HG03469 (cell line): ENCODE measurements around the gene AKAP13.

Experiments
- ATAC-seq: cut with Tn5 transposase; IDR thresholded peaks from one replicate; pipeline ENCODE4 v1.9.1; 2021; ENCODE audit warnings: mild to moderate bottlenecking, moderate library complexity, moderate number of reproducible peaks; ENCODE audit not compliant: unreplicated experiment

Gene AKAP13

DNA sequence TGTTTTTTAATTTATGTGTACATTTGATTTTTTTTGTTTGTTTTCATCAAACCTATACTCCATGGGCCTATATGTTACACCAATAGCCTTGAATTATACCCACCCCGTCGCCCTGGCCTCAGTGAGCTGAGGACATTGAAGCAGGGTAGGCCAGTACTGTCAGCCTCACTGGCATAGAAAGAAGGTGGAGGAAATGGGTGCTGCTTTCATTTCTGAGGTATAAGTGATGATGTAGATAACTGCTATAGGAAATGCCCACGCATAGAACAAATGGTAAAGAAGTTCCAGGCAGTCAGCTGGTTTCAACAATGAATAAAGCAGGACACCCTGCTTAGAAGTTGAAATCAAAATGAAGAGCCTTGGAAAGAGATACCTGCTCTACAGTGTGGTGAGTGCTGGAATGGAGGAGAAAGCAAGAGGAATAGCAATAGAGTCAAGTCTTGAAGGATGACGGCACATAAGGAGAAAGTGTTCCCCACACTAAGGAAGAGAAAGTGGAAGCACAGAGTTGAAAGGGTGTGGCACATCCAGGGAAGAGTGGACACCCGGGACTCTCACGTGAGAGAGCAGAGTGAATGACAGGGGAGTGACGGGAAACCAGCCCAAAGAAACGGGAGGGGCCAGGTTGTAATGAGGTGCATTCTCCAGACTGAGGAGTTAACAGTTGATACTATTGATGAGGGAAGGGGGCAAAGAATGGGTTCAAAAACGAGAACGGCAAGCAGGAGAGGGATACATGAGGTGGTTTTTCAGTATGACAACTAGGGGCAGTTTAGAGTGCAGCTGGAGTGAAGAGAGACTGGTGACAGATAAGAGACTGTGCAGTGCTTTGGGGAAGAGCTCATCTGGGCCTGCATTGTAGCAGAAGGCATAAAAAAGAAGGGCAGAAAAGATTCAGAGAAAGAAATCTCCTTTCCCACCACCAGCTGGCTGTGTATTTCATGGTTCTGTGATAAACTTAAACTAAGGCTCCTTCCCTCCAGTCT is 343.9 kb downstream of the AKAP13 start:
- ATAC-seq, result no peak

DNA sequence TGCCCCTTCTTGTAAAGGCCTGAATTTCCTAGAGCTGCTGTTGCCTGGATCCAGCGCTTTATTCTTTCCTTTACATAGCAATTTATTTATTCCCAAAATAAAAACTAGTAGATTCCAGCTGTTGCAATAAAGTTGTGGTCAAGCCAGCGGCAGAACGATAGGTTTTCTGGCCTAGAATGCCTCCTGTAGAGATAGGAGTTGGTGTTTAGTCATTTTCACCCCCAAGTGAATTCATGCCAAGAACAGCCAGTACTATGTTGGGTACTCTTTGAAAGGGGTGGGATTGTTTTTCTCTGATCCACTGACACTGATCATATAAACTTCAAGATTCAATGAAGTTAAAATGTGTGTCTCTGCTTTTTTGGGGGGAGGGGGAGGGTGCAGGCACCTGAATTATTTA is 344.6 kb downstream of the AKAP13 start:
- no peak for ATAC-seq

DNA sequence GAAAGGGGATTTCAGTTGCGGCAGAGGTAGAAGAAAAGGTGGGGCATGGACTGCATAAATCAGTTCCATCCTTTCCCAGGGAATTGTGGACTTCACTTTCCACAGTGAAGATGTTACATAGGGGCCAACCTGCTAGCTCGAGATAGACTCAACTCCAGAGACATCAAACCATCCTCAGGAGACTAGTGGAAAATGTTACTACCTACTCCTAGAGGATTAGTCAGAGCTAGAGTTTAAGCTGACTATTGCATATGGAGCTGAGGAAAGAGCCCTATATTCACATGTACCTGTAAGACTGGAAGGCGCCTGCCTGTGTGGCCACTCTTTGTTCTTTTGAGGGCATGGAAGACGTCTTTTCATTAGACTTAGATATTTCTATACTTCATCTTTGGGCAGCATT is 345.2 kb downstream of the AKAP13 start:
- ATAC-seq, result no peak

DNA sequence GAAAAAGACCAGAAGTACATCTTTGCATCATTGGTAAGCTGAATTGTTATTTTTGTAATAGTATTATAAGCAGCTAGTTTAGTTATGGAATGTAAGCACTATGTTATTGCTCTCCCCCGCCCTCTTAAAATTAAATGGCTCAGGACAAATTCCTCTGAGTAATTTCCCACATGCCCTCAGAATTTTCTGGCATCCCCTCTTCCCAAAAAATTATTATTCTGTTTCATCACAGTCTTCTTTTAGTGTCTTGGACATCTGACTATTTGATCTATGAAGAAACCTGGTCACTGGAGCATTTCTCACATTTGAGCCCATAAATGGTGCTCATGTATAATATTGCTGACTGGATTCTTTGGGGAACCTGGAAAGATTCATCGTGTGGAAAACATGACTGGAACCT is 346.1 kb downstream of the AKAP13 start:
- no peak for ATAC-seq

DNA sequence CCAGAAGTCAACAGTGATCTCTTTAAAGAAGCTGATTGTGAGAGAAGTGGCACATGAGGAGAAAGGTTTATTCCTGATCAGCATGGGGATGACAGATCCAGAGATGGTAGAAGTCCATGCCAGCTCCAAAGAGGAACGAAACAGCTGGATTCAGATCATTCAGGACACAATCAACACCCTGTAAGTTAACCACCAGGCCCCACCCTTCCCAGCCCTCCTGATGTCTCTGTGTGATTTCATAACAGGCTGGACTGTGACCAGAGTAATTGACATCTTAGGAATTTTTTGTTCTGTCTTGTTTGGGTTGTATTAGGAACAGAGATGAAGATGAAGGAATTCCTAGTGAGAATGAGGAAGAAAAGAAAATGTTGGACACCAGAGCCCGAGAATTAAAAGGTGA is 346.7 kb downstream of the AKAP13 start:
- ATAC-seq, result no peak

DNA sequence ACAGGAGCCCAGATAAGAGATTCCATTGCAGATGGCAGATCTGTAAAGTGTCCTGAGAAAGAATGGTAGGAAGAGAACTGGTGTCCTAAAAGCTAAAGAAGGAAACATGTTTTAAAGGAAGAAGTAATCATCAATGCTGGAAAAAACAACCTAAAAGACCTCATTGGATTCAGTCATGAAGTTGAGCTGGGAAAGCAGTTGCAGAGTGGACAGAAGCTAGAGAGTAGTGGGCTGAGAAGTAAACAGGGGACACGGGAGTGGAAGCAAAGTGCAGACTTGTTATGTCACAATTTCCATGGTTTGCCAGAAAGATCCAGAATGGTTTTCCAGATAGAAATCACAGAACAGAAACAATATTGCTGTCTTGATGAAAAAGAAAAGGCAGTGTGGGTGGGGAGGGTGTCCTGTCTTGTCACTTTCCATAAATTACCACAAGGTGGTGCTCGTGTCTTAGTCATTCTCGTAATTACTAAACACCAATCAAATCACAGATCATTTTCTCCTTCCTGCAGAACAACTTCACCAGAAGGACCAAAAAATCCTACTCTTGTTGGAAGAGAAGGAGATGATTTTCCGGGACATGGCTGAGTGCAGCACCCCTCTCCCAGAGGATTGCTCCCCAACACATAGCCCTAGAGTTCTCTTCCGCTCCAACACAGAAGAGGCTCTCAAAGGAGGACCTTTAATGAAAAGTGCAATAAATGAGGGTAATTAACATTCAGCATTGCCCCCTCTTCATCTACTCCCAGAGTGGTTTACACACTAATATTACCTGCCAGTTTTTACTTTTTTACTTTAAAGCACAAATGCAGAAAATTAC is 349.8 kb downstream of the AKAP13 start:
- peak; percentile 53 for ATAC-seq

DNA sequence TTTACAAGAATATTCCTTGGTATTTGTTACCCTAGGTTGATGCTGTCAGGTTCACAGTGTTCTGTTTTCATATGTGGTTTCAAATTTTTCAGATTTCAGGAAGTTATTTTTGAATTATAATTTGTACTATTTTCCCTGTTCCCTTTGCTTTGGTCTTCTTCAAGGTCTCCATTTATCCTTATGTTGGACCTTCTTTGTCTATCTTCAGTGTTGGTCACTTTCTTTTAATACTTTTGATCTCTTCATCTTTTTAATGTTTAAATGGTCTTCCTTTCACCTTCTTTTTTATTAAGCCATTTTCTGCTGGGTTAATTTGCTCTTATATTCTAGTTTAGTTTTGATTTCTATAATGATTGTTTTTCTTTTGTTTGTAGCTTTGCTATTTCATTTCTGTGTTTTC is 353.0 kb downstream of the AKAP13 start:
- no peak for ATAC-seq

DNA sequence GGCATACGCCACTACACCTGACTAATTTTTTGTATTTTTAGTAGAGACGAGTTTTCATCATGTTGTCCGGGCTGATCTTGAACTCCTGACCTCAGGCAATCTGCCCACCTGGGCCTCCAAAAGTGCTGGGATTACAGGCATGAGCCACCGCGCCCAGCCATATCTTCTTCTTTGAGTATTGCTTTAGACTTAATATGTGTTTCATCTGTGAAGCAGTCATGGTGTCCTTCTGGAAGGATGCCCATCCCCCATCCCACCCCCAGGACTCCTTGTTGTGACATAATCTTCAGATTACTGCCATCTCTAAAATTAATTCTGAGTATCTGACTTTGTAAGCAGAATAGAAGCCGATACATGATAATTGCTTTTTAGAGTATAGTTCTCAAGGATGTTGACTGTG is 356.7 kb downstream of the AKAP13 start:
- no peak for ATAC-seq

DNA sequence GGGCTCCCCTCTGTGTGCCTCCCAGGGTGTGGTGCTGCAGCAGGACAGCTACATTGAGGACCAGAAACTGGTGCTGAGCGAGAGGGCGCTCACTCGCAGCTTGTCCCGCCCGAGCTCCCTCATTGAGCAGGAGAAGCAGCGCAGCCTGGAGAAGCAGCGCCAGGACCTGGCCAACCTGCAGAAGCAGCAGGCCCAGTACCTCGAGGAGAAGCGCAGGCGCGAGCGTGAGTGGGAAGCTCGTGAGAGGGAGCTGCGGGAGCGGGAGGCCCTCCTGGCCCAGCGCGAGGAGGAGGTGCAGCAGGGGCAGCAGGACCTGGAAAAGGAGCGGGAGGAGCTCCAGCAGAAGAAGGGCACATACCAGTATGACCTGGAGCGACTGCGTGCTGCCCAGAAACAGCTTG is 360.6 kb downstream of the AKAP13 start:
- ATAC-seq, result no peak

DNA sequence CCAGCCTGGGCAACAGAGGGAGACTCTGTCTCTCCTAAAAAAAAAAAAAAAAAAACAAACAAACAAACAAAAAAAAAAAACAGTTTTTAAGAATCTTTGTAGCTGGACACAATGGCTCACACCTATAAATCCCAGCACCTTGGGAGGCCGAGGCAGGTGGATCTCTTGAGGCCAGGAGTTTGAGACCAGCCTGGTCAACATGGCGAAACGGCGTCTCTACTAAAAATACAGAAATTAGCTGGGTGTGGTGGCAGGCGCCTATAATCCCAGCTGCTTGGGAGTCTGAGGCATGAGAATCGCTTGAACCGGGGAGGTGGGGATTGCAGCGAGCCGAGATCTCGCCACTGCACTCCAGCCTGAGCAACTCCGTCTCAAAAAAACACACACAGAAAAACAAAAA is 361.3 kb downstream of the AKAP13 start:
- ATAC-seq, result no peak

DNA sequence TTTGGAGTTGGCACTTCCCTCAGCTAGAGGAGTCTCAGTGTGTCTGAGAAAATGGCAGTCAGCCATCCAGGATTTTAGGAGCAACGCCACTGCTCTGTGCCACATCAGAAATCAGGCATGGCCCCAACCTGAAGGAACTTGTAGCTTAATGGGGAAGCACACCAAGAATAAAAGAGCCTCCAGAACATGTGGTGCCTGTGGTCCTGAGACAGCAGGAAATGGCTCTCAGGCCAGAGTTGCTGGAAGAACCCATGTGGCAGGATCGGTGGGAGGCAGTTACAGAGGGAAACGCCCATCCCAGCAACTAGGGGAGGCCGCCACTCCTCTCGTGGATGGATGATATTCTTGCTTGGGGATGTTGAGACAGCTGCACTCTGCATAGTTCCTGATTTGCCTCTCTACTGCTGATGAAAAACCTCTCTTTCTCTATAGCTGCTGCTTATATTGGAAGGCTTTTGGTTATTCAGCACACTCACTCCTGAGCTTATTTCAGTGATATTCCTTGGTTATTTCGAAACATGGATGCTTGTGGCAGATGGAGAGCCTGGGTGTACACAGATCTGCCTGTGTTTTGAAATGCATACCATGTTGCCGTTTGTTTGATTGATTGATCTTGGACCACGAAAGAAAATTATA is 361.9 kb downstream of the AKAP13 start:
- ATAC-seq, result no peak

DNA sequence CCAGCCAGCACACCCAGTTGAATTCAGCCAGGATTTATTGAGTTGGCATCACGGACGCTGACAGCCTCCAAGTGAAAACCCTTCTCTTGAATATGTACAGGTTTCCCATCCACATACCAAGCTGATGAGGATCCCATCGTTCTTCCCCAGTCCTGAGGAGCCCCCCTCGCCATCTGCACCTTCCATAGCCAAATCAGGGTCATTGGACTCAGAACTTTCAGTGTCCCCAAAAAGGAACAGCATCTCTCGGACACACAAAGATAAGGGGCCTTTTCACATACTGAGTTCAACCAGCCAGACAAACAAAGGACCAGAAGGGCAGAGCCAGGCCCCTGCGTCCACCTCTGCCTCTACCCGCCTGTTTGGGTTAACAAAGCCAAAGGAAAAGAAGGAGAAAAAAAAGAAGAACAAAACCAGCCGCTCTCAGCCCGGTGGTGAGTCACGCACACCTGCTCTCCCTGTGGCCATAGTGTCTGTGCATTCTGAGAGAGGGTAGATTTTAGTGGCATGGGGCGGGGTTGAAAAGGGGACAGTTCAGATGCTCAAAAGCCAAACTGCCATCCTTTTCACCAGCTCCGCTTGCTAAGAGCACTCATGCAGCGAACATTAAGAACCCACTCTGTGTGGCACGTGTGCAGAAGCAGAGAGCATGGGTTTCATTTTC is 363.1 kb downstream of the AKAP13 start:
- no peak for ATAC-seq

DNA sequence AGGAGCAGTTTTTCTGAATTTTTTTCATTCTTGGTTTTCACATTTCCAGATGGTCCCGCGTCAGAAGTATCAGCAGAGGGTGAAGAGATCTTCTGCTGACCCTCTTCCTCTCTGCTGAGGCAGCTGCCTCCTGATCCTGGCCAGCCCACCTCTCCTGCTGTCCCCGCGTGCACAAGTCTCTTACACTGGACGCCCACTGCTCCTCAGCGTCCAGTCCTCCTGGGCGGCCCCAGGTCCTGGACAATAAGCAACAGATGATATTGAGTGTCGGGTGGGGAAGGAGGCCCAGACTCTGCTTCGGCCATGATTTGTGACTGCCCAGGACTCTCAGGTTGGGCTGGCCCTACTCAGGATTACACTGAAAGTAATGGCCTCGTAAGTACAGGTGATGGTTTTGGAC is 364.2 kb downstream of the AKAP13 start:
- no peak for ATAC-seq

DNA sequence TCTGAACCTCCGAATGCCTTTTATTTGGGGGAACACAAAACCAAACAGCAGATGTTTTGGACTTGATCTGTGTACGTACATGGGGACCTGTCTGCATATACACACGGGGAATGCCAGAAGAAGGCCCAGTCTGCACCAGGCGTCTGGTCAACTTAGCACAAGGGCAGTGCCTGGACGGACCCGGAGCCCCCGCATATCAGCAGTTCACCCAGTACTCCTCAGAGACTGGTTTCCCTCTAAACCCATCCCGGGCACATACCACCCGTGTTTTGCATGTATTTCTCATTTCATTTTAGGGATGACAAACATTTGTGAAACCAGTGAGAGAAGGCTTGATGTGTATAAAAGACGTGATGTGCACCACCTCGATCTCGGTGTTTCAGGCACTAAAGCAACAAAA is 364.6 kb downstream of the AKAP13 start:
- no peak for ATAC-seq

DNA sequence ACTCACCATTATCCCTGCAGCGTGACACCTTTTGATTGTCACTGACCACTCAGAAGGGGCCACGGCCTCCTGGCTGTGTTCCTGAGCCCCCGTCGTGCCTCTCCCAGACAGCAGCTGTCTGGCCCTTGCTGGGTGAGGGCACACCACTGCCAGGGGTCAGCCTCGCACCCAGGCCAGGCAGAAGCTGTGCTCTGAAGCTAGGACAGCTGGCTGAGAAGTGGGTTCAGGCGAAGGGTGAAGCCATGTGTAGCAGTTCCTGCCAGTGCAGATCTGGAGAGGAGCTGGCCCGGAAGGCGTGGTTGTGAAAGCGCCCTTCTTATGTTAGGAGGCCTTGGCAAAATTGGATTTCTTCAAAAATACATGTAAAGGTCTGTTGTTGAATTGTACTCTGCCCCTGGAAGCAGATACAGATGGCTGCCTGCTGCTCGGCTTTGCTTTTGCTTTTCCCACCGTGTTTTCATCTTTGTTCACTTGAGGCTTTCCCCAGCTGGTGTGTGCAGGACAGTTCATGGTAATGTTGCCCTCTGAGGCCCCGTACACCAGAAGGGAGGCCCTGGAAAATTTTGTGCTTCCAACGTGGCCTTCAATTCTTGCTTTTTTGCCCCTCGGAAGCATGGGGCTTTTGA is 365.2 kb downstream of the AKAP13 start:
- ATAC-seq, result no peak

DNA sequence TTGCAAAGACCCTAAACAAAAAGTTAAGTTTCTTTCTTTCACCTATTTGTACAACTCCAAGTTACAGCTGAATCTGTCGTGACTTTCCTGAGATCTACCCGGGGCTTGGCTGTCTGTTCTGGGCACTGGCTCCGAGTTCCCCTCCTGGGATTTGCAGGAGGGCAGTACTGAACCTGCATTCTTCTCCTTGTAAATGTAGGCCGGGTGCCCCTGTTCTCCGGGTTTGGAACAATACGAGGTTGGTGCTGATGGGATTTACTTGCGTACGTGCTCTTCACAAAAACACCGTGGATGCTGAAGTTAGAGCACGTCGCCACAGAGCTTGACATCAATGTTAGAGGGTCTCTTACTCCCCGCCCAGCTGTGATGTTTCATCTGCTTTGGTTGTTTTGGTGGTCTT is 366.2 kb downstream of the AKAP13 start:
- no peak for ATAC-seq

DNA sequence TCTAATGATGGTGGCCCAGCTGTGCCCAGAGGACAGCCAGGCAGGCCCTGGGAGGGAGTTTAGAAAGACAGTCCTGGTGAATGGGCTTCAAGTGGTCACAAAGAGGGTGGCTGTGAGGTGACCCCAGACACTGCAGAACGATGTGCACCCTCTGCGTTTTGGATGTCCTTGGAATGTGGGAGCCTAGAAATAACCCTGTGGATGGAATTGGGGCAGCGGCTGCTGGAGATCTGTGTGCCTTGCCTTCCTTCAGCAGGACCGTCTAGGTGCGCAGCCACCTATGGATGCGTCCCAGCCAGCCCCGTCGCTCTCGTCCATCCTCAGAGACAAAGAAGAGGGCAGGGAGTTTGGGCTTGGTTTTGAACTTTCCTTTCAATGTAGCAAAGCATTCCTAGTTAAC is 367.8 kb downstream of the AKAP13 start:
- no peak for ATAC-seq

DNA sequence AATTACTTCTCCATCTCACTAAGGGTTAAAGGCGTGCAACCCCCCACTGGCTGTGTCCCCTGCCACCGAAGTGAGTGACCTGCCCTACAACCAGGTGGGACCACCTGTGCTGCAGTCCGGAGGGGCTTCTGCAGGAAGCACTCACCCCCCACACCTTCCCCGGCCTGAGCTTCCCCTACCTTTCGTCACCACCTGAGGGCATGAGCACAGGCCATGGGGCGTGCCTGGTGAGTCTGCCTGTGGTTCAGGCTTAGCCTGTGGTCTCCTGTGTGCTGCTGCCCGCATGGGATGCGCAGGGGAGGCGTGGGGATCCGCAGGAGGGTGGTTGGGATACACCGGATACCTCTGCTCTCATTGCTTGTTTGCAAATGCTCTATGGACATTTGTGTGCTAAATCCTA is 368.3 kb downstream of the AKAP13 start:
- no peak for ATAC-seq

DNA sequence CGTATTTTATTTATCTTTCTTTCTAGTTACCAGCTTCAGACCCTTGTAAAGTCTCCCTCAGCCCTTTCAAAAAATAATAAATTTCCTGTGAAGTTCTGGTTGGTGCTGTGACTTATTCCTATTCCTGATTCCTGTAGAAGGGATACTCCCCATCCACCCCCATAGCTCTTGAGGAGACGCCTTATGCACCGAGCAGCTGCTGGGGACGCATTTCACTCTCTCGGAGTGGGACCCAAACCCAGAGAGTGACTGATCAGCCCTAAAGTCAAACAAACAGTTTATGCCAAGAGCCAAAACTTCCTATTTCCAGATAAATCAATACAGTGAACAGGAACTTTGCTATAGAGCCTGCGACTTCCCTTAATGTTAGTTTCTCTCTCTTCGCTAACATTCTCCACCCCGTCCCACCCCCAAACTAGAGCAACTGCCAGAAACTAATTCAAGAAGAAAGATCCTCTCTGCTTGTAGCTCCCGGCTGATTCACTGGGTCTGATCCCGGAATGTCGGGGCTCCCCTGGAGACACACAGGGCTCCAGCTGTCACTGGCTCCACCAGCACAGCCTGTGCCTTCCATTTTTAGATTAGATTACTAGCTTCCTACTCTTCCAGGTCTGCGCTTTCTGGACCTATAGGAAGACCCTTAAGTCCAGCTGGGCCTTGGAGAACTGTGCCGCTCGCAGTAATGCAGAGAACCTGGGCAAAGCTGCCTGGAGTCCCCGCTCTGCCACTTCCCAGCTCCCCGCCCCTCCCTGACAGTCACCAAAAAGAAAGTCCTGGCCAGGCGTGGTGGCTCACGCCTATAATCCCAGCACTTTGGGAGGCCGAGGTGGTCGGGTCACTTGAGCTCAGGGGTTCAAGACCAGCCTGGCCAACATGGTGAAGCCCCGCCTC is 369.1 kb downstream of the AKAP13 start:
- no peak for ATAC-seq
